Measurements from ENCODE around the gene SV2B. TPM values are rescaled to one million over a fixed set of nuclear protein-coding genes. Genes with fewer than 3 reads are reported as not detected.
"Not testable (repeated sequence)": the region's sequence is repeated elsewhere in the genome, so short reads cannot be mapped to it uniquely, and the experiment has no call there.

Gene SV2B
- total RNA-seq, 1 experiment from 2014 or later = not detected

DNA sequence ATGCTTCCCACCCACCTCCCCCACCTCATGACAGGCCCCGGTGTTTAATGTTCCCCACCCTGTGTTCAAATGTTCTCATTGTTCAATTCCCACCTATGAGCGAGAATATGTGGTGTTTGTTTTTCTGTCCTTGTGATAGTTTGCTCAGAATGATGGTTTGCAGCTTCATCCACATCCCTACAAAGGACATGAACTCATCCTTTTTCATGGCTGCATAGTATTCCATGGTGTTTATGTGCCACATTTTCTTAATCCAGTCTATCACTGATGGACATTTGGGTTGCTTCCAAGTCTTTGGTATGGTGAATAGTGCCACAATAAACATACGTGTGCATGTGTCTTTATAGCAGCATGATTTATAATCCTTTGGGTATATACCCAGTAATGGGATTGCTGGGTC lies 244.9 kb downstream of the SV2B start:
- H3K36me3 ChIP-seq (ENCODE audit: control insufficient read depth in 1 of 2, insufficient read depth in 2 of 2, low read length in 2 of 2); POLR2A ChIA-PET; H3K9me3 ChIP-seq (ENCODE audit: control insufficient read depth in 1 of 2, insufficient read depth in 1 of 2, low read depth in 1 of 2, low read length in 2 of 2); H3K4me3 ChIP-seq (replicated peaks in 1 of 2; ENCODE audit: low read depth in 1 of 2, low read length in 2 of 2); H3K4me2 ChIP-seq (ENCODE audit: low read length); RAD21 ChIA-PET (ENCODE audit: low non-redundant PET in 1 of 2, low total read pairs in 2 of 2, uncharacterized antibody in 2 of 2, unreplicated experiment in 2 of 2); H3K27ac ChIP-seq (ENCODE audit: low read depth, low read length); DNase-seq (ENCODE audit: low read depth, low spot score); H4K20me1 ChIP-seq (ENCODE audit: insufficient read depth); H3K4me1 ChIP-seq (ENCODE audit: control insufficient read depth in 1 of 2, insufficient read depth in 2 of 2, low read length in 2 of 2); H2AFZ ChIP-seq (ENCODE audit: low read depth, low read length, poor library complexity, severe bottlenecking); H3K9me2 ChIP-seq (ENCODE audit: insufficient read depth); CTCF ChIA-PET; H3K9ac ChIP-seq (ENCODE audit: low read length); BruUV-seq (replicated peaks); H3K79me2 ChIP-seq (ENCODE audit: insufficient read depth, low read length); ATAC-seq; intact Hi-C loops (cut with micrococcal nuclease): not testable (repeated sequence)
- peaks cover 23% of the 10 kb centered on the region; the same call in 1 of the 2 replicates for H3K27me3 ChIP-seq (ENCODE audit: insufficient read depth, low read length)

- intact Hi-C loops (cut with micrococcal nuclease) = no loop called here
- no peaks in the 10 kb centered on the region for H3K36me3 ChIP-seq (ENCODE audit: control insufficient read depth in 1 of 2, insufficient read depth in 2 of 2, low read length in 2 of 2)
- H3K27ac ChIP-seq (ENCODE audit: low read depth, low read length) = no peak overlapping the region
- H3K79me2 ChIP-seq (ENCODE audit: insufficient read depth, low read length) = no peaks in the 10 kb centered on the region
- ATAC-seq (no peak), DNase-seq (ENCODE audit: low read depth, low spot score) (no peak)
- ChIA-PET POLR2A (no interaction called here), CTCF (no interaction called here), RAD21 (ENCODE audit: low non-redundant PET in 1 of 2, low total read pairs in 2 of 2, uncharacterized antibody in 2 of 2, unreplicated experiment in 2 of 2) (no interaction called here)
- no peak overlapping the region for H3K4me2 ChIP-seq (ENCODE audit: low read length)
- no peaks in the 10 kb centered on the region for H4K20me1 ChIP-seq (ENCODE audit: insufficient read depth)
- no peaks in the 10 kb centered on the region for H3K4me1 ChIP-seq (ENCODE audit: control insufficient read depth in 1 of 2, insufficient read depth in 2 of 2, low read length in 2 of 2)
- no peak overlapping the region for H2AFZ ChIP-seq (ENCODE audit: low read depth, low read length, poor library complexity, severe bottlenecking)
- no TSS peak for BruUV-seq (replicated peaks)
- TF ChIP-seq CTCF (IDR thresholded peaks at IDR 0.05 in 2 of 3, conservative IDR thresholded peaks at IDR 0.05 in 1 of 3; ENCODE audit: borderline replicate concordance in 1 of 3, insufficient read depth in 1 of 3, low read depth in 2 of 3, low read length in 2 of 3) (no peak), YY1 (IDR thresholded peaks at IDR 0.05; ENCODE audit: extremely low read depth, insufficient replicate concordance, low read depth, low read length) (no peak), SP1 (IDR thresholded peaks at IDR 0.05; ENCODE audit: low read depth) (no peak), FOSL1 (IDR thresholded peaks at IDR 0.05; ENCODE audit: low read depth) (no peak), EZH2 (IDR thresholded peaks at IDR 0.05) (no peak), POLR2A (IDR thresholded peaks at IDR 0.05; ENCODE audit: borderline replicate concordance, extremely low read depth, insufficient read depth, insufficient read length) (no peak), SIN3A (IDR thresholded peaks at IDR 0.05; ENCODE audit: low read depth) (no peak), SRF (IDR thresholded peaks at IDR 0.05; ENCODE audit: low read depth) (no peak), EGR1 (IDR thresholded peaks at IDR 0.05; ENCODE audit: low read depth) (no peak), JUND (IDR thresholded peaks at IDR 0.05) (no peak), ELF1 (IDR thresholded peaks at IDR 0.05; ENCODE audit: borderline replicate concordance, low read depth) (no peak)
- H3K9me2 ChIP-seq (ENCODE audit: insufficient read depth) = no peaks in the 10 kb centered on the region
- no peaks in the 10 kb centered on the region for H3K9me3 ChIP-seq (ENCODE audit: control insufficient read depth in 1 of 2, insufficient read depth in 1 of 2, low read depth in 1 of 2, low read length in 2 of 2)
- no peak overlapping the region for H3K9ac ChIP-seq (ENCODE audit: low read length)
- H3K27me3 ChIP-seq (ENCODE audit: insufficient read depth, low read length) = peaks cover 25% of the 10 kb centered on the region; the same call in 1 of the 2 replicates
- no peak overlapping the region for H3K4me3 ChIP-seq (replicated peaks in 1 of 2; ENCODE audit: low read depth in 1 of 2, low read length in 2 of 2)
Observed at GRCh38 chr15:91345736-91346135, 245.7 kb downstream of the SV2B start.
